CD4-positive, alpha-beta T cell treated with Interleukin-10 for 1 hour (primary cell): ENCODE data around the gene CFI.
"Not testable (repeated sequence)": the region's sequence is repeated elsewhere in the genome, so short reads cannot be mapped to it uniquely, and the experiment has no call there.

Experiments
- DNase-seq: peaks from one replicate; pipeline ENCODE4 v3.0.0-alpha.2; 2020

The CFI gene

DNA sequence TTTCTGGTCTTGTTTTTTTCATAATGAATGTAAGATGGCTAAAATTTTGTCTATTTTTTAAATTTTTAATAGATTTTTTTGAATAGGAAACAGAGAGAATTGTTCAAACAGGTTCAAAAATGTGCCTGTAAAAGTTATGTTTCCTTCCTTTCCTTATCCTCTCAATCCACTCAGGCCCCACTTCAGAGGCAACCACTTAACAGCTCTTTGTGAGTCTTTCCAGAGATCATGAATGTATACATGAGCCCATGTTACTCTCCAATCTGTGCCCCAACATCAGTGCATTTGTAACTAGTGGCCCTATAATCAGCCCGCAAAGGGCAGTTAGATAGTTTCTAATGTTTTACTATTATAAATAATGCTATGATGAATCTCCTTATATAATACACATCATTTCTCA is 14.0 kb downstream of the CFI start:
- no peak for DNase-seq

DNA sequence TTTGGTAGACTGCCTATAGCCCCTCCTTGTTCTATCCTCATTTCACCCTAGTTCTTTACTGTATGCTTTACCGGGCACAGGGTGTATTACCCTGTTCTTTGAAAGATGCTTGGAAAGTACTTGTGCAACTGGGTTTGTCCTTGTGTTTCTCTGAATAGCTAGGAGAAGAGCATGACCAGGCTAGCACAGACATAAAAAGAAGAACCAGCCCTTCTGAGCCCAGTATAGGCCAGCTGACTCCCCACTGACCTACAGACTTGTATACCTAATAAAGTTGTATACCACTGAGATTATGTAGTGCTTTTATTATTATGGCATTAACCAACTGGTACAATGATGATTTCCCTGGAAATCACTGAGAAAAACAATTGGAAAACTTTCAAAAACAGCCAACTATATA is 15.0 kb downstream of the CFI start:
- no peak for DNase-seq

DNA sequence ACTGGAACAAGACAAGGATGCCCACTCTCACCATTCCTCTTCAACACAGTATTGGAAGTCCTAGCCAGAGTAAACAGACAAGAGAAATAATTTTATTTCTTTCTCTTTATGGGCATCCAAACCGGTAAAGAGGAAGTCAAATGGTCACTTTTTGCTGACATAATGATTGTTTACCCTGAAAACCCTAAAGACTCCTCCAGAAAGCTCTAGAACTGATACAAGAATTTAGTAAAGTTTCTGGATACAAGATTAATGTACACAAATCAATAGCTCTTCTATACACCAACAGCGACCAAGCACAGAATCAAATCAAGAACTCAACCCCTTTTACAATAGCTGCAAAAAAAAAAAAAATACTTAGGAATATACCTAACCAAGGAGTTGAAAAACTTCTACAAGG is 19.7 kb downstream of the CFI start:
- DNase-seq = not testable (repeated sequence)

DNA sequence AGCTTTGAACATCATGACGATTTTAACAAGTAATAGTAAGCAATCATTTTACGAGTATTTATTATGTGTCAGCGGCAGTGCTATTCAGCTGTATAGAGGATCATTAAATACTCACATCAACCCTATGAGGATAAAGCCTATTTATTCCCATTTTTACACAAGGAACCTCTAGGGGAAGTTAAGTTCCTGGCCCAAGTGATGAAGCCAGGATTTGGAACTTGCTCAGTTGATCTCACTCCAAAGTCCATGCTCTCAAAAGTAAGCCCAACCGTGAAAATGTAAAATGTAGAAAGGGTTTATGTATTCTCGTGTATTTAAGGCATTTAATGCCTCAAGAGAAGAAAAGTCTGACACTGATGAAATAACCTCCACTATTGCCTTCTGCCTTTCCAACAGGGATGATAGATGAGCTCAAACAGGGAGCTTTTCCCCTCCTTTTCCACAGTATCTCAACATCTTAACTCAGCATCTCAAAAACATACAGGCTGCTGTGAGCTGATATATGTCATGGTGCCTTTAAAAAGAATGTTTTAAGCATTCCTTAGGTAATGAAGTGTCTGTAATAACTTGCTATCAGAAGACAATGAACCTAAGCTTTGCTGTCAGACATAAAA is 36.9 kb downstream of the CFI start:
- DNase-seq = no peak

DNA sequence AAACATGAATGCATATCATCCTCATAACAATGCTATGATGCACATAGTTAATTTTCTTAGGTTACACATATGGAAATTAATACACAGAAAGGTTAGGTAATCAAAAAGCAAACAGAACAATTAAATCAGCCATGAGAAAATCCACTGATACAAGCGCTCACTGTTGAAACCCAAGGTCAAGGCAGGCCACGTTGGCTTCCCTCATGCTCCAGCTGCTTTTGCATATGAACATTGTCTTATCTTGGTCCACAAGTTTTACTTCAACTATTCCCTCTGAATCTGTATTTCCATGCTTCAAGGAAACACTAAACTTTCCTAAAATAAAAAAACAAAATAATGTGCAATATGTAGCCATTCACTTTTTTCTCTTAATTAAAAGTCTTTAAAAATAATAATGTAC is 37.4 kb downstream of the CFI start:
- no peak for DNase-seq

DNA sequence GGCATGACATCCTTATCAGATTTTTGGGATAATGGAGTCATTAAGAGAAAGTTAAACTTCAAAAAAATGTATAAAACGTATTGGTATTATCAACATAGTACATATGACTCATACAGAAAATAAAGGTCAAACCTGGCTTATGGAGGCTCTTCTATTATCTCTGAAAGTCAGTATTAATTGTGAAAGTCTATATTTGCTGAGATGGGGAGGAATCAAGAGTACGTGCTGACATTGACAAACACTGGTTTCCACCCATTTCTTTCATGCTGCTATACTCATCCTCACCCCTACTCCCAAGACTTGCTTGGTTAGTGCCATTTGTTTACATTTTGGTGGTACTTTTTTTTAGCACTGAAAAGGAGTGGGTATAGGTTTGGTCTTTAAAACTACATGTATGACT is 41.1 kb downstream of the CFI start:
- no peak for DNase-seq

DNA sequence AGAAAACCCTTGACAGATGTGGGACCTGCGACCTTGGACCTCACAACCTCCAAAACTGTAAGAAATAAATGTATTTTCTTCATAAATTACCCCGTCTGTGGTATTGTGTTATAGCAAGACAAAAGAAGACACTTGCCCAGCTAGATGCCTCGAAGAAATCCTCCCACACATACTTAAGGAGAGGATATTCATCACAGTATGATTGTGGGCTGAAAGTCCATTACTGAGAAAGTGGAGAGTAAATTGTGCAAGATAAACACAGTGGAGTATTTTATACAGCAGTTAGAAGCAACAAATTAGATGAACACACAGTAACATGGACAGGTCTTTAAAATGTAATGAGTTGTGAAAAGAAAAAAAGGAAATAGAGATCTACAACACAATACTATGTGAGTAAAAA is 46.1 kb downstream of the CFI start:
- DNase-seq = no peak

DNA sequence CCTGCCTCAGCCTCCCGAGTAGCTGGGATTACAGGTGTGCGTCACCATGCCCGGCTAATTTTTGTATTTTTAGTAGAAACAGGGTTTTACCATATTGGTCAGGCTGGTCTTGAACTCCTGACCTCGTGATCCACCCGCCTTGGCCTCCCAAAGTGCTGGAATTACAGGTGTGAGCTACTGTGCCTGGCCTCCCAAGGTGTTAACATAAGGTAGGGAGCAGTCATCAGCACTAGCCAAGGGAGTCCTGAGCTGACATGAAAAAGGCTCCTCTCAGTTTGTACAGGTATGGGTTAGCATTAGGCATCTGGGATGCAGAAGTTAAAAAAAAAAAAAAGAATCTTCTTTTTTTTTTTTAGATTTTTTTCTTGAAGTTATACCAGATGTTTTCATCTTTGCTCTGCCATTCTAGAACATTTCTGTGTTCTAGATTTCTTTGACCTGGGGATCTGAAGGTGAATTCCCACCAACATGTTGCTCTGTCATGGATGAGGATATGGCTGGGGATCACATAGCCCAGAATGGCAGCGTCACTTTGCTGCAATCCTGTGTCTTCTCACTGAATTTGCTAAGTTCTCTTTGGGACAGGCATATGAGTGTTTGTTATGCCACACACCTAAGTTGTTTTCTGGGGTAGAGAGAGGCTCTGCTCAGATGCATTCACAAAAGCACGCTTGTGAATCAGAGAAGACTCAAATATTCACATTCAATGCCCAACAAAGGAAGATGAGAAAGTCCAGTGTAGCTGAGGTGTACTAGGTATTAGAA is 47.5 kb downstream of the CFI start:
- DNase-seq = no peak

DNA sequence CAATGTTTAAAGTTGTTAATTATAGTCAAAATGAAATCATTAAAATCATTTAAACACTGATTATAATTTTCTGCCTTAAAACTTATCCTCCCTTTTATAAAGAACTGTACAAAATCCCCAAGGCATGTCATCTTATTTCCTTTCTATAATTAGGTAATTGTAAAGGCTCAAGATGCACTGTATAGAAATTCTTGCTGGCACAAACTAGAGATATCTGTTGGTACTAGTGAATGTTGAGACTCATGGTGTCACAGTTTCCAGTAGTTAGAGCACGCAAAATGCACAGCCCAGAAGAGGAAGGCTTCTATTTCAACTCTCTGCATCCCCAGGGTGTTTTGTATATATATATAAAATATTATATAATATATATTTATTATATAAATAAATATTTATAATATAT is 49.3 kb downstream of the CFI start:
- DNase-seq = no peak

DNA sequence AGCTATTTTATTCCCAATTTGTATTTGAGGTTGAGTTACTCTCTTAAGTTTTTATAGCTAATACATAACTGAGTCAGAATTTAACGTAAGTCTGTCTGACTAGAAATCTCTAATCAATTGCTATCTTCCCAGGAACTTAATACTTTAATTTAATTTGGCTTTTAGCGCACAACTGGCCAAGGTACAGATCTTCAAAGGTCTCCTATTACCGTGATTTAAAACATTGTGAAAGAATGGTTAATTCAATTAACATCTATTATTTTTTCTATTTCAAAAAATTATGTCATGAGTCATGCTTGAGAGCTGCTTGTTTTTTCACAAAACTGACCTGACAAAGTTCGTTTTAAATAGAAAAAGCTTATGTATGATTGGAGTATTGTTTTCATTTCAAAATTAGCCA is 49.9 kb downstream of the CFI start:
- DNase-seq = no peak

DNA sequence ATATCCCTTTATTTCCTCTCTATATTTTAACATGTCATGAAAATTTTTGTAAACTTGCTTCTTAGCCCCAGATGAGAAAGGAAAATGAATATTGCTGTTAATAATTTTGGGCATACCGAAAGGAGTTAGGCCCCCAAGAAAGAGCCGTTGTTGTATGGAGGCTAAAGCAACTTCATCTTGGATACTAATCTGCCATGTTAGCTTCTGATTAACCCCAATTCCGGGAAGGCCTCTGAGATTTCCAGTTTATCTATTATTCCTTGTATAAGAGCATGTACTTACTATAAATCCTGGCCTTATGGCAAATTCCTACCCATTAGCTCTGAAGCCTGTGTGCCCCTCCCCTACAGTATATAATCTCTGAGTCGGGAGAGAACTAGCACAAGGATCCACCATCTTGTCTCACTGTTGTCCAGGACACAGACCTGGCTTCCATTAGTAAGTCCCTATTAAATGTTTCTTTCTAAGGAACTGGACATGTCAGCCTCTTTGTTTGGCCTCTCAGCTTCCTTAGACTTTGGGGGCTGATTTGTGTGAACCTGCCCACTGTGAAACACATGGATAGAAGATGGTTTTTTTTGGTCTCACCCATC is 51.1 kb downstream of the CFI start:
- no peak for DNase-seq

DNA sequence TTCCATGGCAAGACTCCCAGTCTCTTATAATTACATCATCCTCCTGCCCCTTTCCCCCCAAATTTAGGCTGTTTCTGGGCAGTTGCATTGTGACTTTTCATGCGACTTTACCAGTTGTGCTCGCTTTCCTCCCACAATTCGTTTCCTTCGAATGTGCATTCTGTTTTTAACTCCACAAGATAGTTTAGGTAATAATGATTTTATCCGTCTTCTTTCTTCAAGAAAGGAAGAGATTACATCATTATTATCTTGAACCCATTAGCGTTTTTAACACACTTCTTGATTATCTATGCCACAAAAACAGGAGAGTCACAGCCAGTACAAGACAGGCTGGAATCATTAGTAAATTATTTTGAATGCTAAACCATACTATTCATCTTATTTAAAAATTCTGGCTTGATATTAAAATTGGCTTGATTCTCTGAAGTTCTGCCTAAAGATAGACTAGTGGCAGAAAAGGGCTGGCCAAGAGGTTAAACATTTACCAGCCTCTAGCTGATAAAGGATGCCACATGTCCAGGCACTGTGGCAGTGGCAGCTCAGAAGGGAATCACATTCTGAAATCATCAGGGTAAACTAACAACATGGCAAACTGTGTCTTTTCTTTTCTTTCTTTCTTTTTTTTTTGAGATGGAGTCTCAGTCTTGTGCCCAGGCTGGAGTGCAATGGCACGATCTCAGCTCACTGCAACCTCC is 52.3 kb downstream of the CFI start:
- DNase-seq = no peak

DNA sequence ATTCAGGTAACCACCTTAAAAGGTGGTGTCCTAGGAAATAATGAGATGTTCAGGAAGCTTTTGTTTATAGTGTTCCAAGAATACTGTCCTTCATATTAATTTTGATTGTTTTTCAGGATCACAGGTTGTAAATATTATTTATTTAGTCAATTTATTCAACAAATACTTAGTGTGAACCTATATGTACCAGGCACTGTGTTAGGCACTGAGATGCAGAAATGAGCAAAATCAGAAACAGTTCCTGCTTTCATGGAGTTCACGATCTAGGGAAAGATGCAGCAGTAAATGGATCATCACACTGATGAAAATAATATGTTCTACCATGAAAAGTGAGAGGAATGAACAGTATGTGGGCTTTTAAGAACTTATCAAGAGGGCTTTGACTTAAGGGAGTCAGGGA is 53.7 kb downstream of the CFI start:
- no peak for DNase-seq

DNA sequence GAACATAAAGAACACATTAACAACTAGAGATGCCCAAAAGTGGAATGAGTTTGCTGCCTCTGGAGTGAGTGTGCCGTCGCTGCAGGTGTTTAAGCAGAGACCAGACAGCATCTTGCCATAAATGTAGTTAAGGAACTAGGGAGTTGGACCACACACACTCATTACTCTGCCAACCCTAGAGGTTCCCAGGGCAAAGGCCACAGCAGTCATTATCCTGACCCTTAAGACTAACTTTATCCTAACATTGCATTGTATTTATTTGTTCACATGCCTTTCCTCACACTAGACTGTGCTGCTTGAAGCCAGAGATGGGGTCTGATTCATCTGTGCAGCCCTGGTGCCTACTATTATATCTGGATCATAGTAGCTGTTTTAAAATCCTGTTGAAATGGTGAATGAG is 55.1 kb downstream of the CFI start:
- no peak for DNase-seq

DNA sequence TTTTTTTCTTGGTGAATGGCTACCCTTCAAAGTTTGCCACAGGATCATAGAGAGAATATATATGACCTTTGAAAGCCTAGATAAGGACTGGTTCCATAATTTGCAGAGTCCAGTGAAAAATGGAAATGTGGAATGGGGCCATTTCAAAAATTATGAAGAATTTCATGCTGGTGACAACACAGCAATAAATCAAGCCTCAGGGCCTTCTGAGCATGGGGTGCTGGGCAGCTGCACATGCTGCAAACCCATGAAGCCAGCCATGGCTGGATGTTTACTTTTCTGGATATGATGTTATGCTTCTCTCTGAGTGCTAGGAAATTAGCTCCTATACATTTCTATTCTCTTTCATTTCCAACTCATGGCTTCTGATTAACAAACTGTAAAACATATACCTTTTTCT is 56.0 kb downstream of the CFI start:
- DNase-seq = no peak

DNA sequence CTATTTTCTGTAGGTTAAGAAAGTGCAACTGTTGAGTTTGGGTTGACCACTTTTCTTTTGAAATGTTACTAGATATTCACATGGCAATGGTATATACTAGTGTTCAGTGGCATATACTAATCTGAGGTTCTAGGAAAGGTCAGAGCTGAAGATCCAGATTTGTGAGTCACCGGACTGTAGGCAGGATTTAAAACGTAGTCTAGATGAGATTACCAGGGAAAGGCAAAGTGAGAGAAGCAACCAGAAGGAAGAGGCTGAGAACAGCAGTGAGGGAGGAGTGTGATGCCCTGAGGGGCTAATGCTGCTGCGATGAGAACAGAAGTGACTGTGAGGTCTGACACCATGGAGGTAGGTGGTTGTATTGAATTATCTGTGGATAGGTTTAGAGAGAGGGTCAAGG is 62.3 kb downstream of the CFI start:
- DNase-seq = no peak

DNA sequence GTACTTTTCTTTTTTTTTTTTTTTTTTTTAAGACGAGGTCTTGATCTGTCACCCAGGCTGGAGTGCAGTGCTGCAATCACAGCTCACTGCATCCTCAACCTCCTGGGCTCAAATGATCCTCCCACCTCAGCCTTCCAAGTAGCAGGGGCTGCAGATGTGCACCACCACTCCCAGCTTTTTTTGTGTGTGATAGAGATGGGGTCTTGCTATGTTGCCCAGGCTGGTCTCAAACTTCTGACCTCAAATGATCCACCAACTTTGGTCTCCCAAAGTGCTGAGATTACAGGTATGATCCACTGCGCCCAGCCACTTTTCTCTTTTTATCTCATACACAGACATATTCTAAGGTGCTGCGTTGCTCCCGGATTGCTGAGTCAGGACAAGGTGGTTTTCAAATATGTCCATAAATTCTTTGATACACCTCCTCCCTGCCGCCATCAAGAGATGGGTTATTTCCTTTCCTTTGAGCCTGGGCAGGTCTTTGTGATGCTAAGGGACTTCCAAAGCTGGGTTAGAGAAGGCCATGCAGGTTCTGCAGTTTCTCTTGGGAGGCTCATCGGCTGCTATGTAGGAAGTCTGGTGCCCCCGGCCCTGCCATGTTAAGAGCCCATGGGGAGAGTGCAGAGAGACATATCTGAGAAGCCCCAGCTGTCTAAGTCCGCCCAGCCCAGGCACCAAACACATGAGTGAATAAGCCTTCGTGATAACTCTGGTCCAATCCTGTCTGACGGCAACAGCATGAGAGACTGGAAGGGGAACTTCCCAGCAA is 63.5 kb downstream of the CFI start:
- no peak for DNase-seq

DNA sequence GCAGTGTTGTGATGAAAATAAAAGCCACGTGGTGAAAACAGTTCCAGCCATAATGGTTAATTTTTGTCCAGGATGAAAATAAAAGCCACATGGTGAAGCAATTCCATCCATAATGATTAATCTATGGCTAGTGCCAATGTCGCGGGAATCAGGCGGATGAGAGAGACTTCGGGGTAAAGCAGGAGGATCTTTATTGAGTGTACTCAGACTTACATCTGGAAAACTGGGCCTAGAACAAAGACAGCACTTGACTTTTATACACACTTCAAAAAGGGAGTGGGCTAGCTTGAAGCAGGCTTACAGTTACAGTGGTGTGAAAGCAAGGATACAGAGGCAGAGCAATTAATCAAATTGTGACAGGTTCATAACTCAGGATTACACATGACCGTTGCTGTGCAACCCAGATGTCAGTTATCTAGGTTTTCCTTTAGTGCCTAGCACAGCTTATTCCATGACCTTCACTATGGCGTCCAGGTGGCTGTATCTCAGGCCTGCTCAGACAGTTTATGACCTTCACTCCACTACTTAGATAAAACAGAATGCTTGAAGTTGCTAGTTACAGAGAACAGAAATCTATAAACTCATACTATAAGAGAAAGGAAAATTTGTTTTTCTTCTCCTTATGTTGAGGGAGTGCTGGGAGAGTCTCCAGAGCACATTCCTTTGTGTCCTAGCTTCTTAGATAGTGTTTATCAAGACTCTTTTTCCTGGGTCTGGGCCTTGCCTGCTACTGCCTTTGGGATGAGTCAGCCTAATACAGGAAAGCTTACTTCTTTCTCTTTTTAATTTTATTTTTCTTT is 66.0 kb downstream of the CFI start:
- no peak for DNase-seq

DNA sequence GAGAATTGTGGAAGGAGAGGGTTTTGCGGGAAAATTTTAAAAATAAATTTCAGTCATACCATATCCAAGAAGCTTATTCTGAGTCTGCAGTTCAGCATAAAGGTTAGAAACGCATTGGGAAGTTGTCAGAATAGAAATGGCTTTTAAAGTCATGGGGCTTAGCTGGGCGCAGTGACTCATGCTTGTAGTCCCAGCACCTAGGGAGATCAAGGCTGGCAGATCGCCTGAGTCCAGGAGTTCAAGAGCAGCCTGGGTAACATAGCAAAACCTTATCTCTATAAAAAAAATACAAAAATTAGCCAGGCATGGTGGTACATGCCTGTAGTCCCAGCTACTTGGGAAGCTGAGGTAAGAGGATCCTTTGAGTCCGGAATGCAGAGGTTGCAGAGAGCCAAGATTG is 68.1 kb downstream of the CFI start:
- no peak for DNase-seq

DNA sequence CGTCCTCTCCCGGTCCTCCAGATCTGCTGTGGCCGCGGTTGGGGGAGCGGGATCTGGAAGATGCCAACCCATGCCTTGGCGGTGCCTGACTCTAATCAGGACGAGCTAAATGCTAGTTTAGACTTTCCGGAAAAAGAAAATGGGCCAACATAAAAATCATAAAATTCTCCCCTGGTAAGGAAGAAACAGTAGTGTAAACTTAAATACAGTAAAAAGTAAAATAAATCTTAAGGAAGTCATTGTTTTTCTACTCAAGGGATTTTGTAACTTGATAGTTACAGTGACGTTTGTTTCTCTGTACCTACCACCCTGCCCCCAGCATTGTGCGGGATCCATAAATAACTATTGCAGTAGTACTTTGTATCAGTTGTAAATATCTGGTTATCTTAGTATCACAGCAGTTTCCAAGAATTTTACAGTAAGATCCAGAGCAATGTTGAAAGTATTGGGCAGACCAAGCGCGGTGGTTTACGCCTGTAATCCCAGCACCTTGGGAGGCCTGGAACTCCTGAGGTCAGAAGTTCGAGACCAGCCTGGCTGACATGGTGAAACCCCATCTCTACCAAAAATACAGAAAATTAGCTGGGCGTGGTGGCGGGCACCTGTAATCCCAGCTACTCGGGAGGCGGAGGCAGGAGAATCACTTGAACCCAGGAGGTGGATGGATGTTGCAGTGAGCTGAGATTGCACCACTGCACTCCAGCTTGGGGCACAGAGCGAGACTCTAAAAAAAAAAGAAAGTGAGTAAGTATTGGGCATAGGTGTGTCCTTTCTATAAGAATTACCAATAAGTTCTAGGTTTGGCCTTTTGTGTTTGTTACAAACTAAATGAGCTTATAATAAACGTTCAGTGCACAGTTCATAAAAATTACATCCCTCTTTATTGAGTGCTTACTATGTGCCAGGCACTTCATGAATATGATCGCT is 70.9 kb downstream of the CFI start:
- no peak for DNase-seq
